Esophagus squamous epithelium (tissue), 4 donors: ENCODE measurements around the gene CRHR1.

ENCODE experiments used
- CTCF ChIP-seq, 6 experiments: fragments of 450-650 bp in 4 of 6; fragments of 200-600 bp in 2 of 6; sonication (generic) in 2 of 6; IDR thresholded peaks; one replicate each; pipeline ENCODE4 v1.5.1; 2016 to 2019; ENCODE audit warnings: antibody characterized with exemption in 6 of 6, mild to moderate bottlenecking in 4 of 6, moderate library complexity in 4 of 6
- POLR2A ChIP-seq, 4 donors: fragments of 450-650 bp; IDR thresholded peaks; one replicate each; pipeline ENCODE4 v1.6.1; 2017; ENCODE audit warnings: antibody characterized with exemption in 4 of 4, mild to moderate bottlenecking in 4 of 4, moderate library complexity in 3 of 4

- TF ChIP-seq POLR2A (IDR thresholded peaks at IDR 0.05) (no peak), CTCF (IDR thresholded peaks at IDR 0.05) (no peak)
Observed at GRCh38 chr17:45770632-45771270, 13.4 kb upstream of the CRHR1 start.
